Smooth muscle cell (in vitro differentiated cells): ENCODE measurements around the gene APCDD1L. TPM values are rescaled to one million over a fixed set of nuclear protein-coding genes. Genes with fewer than 3 reads are reported as not detected.

ENCODE experiments used
- DNase-seq: peaks from one replicate; lab custom pipeline; 2025; ENCODE audit not compliant: unreplicated experiment; lab: John Stamatoyannopoulos, UW
- H2AFZ ChIP-seq: fragments of 200-600 bp; sonication (generic); 2 replicates; pipeline ENCODE4 v1.6.0; 2016; ENCODE audit warnings: antibody characterized with exemption, low read depth, mild to moderate bottlenecking
- H3F3A ChIP-seq: fragments of 200-600 bp; sonication (generic); 2 replicates; pipeline ENCODE4 v1.6.0; 2017; ENCODE audit warnings: antibody characterized with exemption, low read depth
- H3K27ac ChIP-seq: fragments of 200-600 bp; sonication (generic); 2 replicates; pipeline ENCODE4 v1.5.1; 2016; ENCODE audit warnings: low read depth, mild to moderate bottlenecking
- H3K27me3 ChIP-seq: fragments of 200-600 bp; sonication (generic); 2 replicates; pipeline ENCODE4 v1.6.1; 2016; ENCODE audit warnings: low read depth, mild to moderate bottlenecking
- H3K36me3 ChIP-seq: fragments of 200-600 bp; sonication (generic); 2 replicates; pipeline ENCODE4 v1.5.1; 2016; ENCODE audit warnings: low read depth
- H3K4me1 ChIP-seq: fragments of 200-600 bp; sonication (generic); 2 replicates; pipeline ENCODE4 v1.5.1; 2016; ENCODE audit warnings: low read depth
- H3K4me2 ChIP-seq: fragments of 200-600 bp; sonication (generic); 2 replicates; pipeline ENCODE4 v1.6.0; 2016; ENCODE audit warnings: mild to moderate bottlenecking
- H3K4me3 ChIP-seq: fragments of 200-600 bp; sonication (generic); 2 replicates; pipeline ENCODE4 v1.5.1; 2016; ENCODE audit warnings: mild to moderate bottlenecking
- H3K79me2 ChIP-seq: fragments of 200-600 bp; sonication (generic); 2 replicates; pipeline ENCODE4 v1.6.0; 2016; ENCODE audit warnings: low read depth, mild to moderate bottlenecking
- H3K9ac ChIP-seq: fragments of 200-600 bp; sonication (generic); 2 replicates; pipeline ENCODE4 v1.6.0; 2016; ENCODE audit warnings: low read depth
- H3K9me3 ChIP-seq: fragments of 200-600 bp; sonication (generic); replicated peaks from 2 replicates; pipeline ENCODE4 v1.5.1; 2016; ENCODE audit warnings: low read depth
- H4K20me1 ChIP-seq: fragments of 200-600 bp; sonication (generic); 2 replicates; pipeline ENCODE4 v1.6.0; 2016; ENCODE audit warnings: low read depth
- CTCF ChIP-seq: fragments of 200-600 bp; sonication (generic); IDR thresholded peaks from 2 replicates; pipeline ENCODE4 v1.5.1; 2017; ENCODE audit warnings: borderline replicate concordance, mild to moderate bottlenecking, antibody characterized with exemption; ENCODE audit not compliant: insufficient read depth, poor library complexity, severe bottlenecking
- WGBS: methylation state at CpG from one replicate; pipeline ENCODE4 v1.1.7; 2016; ENCODE audit warnings: low lambda C conversion rate; 5-methylcytosine and 5-hydroxymethylcytosine counted together
- polyA plus RNA-seq: library from polyadenylated mRNA; unstranded; fragments of >200 nt; fragmentation: Nextera tagmentation; extraction: Ambion mirVana; gene quantifications from 2 replicates; pipeline ENCODE4 v1.2.1, GENCODE V29; 2016
- total RNA-seq: library from RNA; depleted of rRNA; stranded (reverse); fragments of >200 nt; gene quantifications from 2 replicates; pipeline ENCODE4 v1.2.3, GENCODE V29; 2014

The APCDD1L gene
- total and polyA plus RNA-seq, 2 experiments from 2014 or later = 9.4 to 18.3 TPM

GRCh38 chr20:58424218-58424969, 90.8 kb downstream of the APCDD1L start:
- Histone ChIP-seq H3K27me3 (no peaks in the 10 kb centered on the region), H3K4me1 (peaks cover 15% of the 10 kb centered on the region), H3K36me3 (no peaks in the 10 kb centered on the region), H4K20me1 (peaks cover 95% of the 10 kb centered on the region), H3K9me3 (no peaks in the 10 kb centered on the region), H3K9ac (no peak overlapping the region), H3F3A (no peaks in the 10 kb centered on the region), H3K4me3 (no peak overlapping the region), H2AFZ (no peak overlapping the region), H3K4me2 (no peak overlapping the region), H3K79me2 (peaks cover 62% of the 10 kb centered on the region), H3K27ac (no peak overlapping the region)
- no peak for DNase-seq
- TF ChIP-seq CTCF = no peak
- 90% methylated on average over 6 of the region's 6 CpGs for WGBS

GRCh38 chr20:58421497-58421850, 93.7 kb downstream of the APCDD1L start:
- no peaks in the 10 kb centered on the region for H3K9me3 ChIP-seq
- no peak overlapping the region for H3K4me3 ChIP-seq
- peaks cover 4% of the 10 kb centered on the region for H3K36me3 ChIP-seq
- TF ChIP-seq CTCF = no peak
- no peak for DNase-seq
- peaks cover 15% of the 10 kb centered on the region for H3K4me1 ChIP-seq
- H3K27ac ChIP-seq = no peak overlapping the region
- H3K79me2 ChIP-seq = peaks cover 66% of the 10 kb centered on the region
- no peaks in the 10 kb centered on the region for H3K27me3 ChIP-seq
- H4K20me1 ChIP-seq = peaks cover 94% of the 10 kb centered on the region
- H3F3A ChIP-seq = no peaks in the 10 kb centered on the region
- no peak overlapping the region for H3K4me2 ChIP-seq
- no peak overlapping the region for H3K9ac ChIP-seq
- WGBS = 70% methylated on average over 1 of the region's 1 CpG
- no peak overlapping the region for H2AFZ ChIP-seq

GRCh38 chr20:58420798-58421496, 94.3 kb downstream of the APCDD1L start:
- Histone ChIP-seq H3K4me2 (no peak overlapping the region), H3K27ac (peak overlapping the region; percentile 59)
- 70% methylated on average over 5 of the region's 5 CpGs for WGBS

More at GRCh38 chr20:58420798-58421496, 94.3 kb downstream of the APCDD1L start:
- peaks cover 15% of the 10 kb centered on the region for H3K4me1 ChIP-seq
- peaks cover 94% of the 10 kb centered on the region for H4K20me1 ChIP-seq
- no peaks in the 10 kb centered on the region for H3K27me3 ChIP-seq
- H3K9me3 ChIP-seq = no peaks in the 10 kb centered on the region
- H3K4me3 ChIP-seq = no peak overlapping the region
- H3K9ac ChIP-seq = no peak overlapping the region
- H3K36me3 ChIP-seq = peaks cover 4% of the 10 kb centered on the region
- H2AFZ ChIP-seq = no peak overlapping the region
- H3F3A ChIP-seq = no peaks in the 10 kb centered on the region
- peaks cover 66% of the 10 kb centered on the region for H3K79me2 ChIP-seq
- no peak for TF ChIP-seq CTCF
- DNase-seq = no peak
